NCI-H1048 (cell line): ENCODE results near the gene SGTB.
"Not testable (repeated sequence)": the region's sequence is repeated elsewhere in the genome, so short reads cannot be mapped to it uniquely, and the experiment has no call there.

Experiments
- DNase-seq: peaks from one replicate; lab custom pipeline; 2025; lab: John Stamatoyannopoulos, UW

SGTB gene

GRCh38 chr5:65734196-65734775 is 12.4 kb upstream of the SGTB start:
- not testable (repeated sequence) for DNase-seq

GRCh38 chr5:65732046-65732445 is 10.1 kb upstream of the SGTB start:
- not testable (repeated sequence) for DNase-seq

GRCh38 chr5:65730910-65731309 is 9.0 kb upstream of the SGTB start:
- DNase-seq, result no peak

- DNase-seq, result no peak
Measured at GRCh38 chr5:65728218-65728617, 6.3 kb upstream of the SGTB start.

- DNase-seq, result no peak
Measured at GRCh38 chr5:65727491-65728156, 5.7 kb upstream of the SGTB start.

GRCh38 chr5:65722575-65723403 is 880 bp upstream of the SGTB start:
- peak; percentile 10 for DNase-seq

GRCh38 chr5:65721050-65721719 is 724 bp downstream of the SGTB start:
- DNase-seq, result no peak

- DNase-seq, result no peak
Measured at GRCh38 chr5:65718576-65719310, 3.2 kb downstream of the SGTB start.

GRCh38 chr5:65708145-65708544 is 13.8 kb downstream of the SGTB start:
- no peak for DNase-seq

- no peak for DNase-seq
Measured at GRCh38 chr5:65707663-65708062, 14.2 kb downstream of the SGTB start.

- DNase-seq, result no peak
Measured at GRCh38 chr5:65704621-65705239, 17.2 kb downstream of the SGTB start.

GRCh38 chr5:65702036-65702435 is 19.9 kb downstream of the SGTB start:
- DNase-seq, result no peak

- no peak for DNase-seq
Measured at GRCh38 chr5:65699338-65699737, 22.6 kb downstream of the SGTB start.

GRCh38 chr5:65696892-65697291 is 25.0 kb downstream of the SGTB start:
- no peak for DNase-seq

GRCh38 chr5:65695896-65696295 is 26.0 kb downstream of the SGTB start:
- no peak for DNase-seq

- no peak for DNase-seq
Measured at GRCh38 chr5:65695162-65695755, 26.6 kb downstream of the SGTB start.

- no peak for DNase-seq
Measured at GRCh38 chr5:65693121-65693520, 28.8 kb downstream of the SGTB start.

GRCh38 chr5:65682148-65682547 is 39.8 kb downstream of the SGTB start:
- no peak for DNase-seq

- not testable (repeated sequence) for DNase-seq
Measured at GRCh38 chr5:65676056-65676455, 45.9 kb downstream of the SGTB start.

- DNase-seq, result no peak
Measured at GRCh38 chr5:65674749-65675148, 47.2 kb downstream of the SGTB start.

GRCh38 chr5:65672796-65673195 is 49.1 kb downstream of the SGTB start:
- no peak for DNase-seq
